HCT116 (cell line): ENCODE data around the gene LEKR1. TPM values are rescaled to one million over a fixed set of nuclear protein-coding genes. Genes with fewer than 3 reads are reported as not detected.

Experiments used
- ATAC-seq: fragments of 200-7000 bp; cut with Tn5 transposase; 2 replicates; pipeline ENCODE4 v1.9.1; 2020; ENCODE audit warnings: mild to moderate bottlenecking, moderate library complexity
- BruUV-seq: library from RNA; stranded (reverse); fragments of 400-500 nt; replicated peaks from 2 replicates; lab custom pipeline; 2021; lab: Mats Ljungman, UMichigan
- CTCF ChIA-PET: fragments of 300-600 bp; sonication (Branson Sonifier 250); formaldehyde crosslinking; loops from one replicate; lab custom pipeline; 2021; ENCODE audit warnings: antibody characterized with exemption; lab: Charles Lee
- POLR2A ChIA-PET: fragments of 300-600, 350-600 bp; sonication (Branson Sonifier 250); formaldehyde crosslinking; loops from one replicate; lab custom pipeline; 2021; ENCODE audit warnings: antibody characterized with exemption; lab: Charles Lee
- RAD21 ChIA-PET, 2 experiments: fragments of 300-600 bp; sonication (Branson Sonifier 250); formaldehyde crosslinking; loops; one replicate each; lab custom pipeline; 2023; ENCODE audit warnings: low total read pairs in 2 of 2; ENCODE audit not compliant: uncharacterized antibody in 2 of 2, unreplicated experiment in 2 of 2, low non-redundant PET in 1 of 2; lab: Charles Lee
- DNase-seq: peaks from one replicate; pipeline ENCODE4 v3.0.0-alpha.2; 2010; ENCODE audit warnings: low read depth, low spot score
- H2AFZ ChIP-seq: fragments of 200-600 bp; shearing (Covaris generic), sonication (generic); 2 replicates; pipeline ENCODE4 v1.6.1; 2017; ENCODE audit warnings: low read depth, mixed run types, mixed read lengths, antibody characterized with exemption, low read length; ENCODE audit not compliant: poor library complexity, severe bottlenecking
- H3K27ac ChIP-seq: 2 replicates; pipeline ENCODE4 v1.5.1; 2012; ENCODE audit warnings: low read depth, low read length
- H3K27me3 ChIP-seq: fragments of 200-600 bp; sonication (generic); 2 replicates; pipeline ENCODE4 v1.6.1; 2016; ENCODE audit warnings: mixed run types, low read length, mixed read lengths; ENCODE audit not compliant: insufficient read depth
- H3K36me3 ChIP-seq, 2 experiments: fragments of 200-500 bp in 1 of 2; fragments of 200-600 bp in 1 of 2; sonication (Bioruptor generic) in 1 of 2; sonication (generic) in 1 of 2; 2 replicates each; pipeline versions ENCODE4 v1.5.1 to v1.6.1; 2014 to 2016; ENCODE audit warnings: low read length in 2 of 2, inconsistent platforms in 1 of 2, mixed read lengths in 1 of 2, mixed run types in 1 of 2; ENCODE audit not compliant: insufficient read depth in 2 of 2, control insufficient read depth in 1 of 2
- H3K4me1 ChIP-seq, 2 experiments: fragments of 200-600 bp in 1 of 2; sonication (generic) in 1 of 2; 2 replicates each; pipeline versions ENCODE4 v1.5.1 to v1.6.1; 2012 to 2017; ENCODE audit warnings: low read length in 2 of 2, inconsistent platforms in 1 of 2, mild to moderate bottlenecking in 1 of 2, mixed read lengths in 1 of 2, mixed run types in 1 of 2, moderate library complexity in 1 of 2; ENCODE audit not compliant: insufficient read depth in 2 of 2, control insufficient read depth in 1 of 2
- H3K4me2 ChIP-seq: fragments of 200-600 bp; sonication (generic); 2 replicates; pipeline ENCODE4 v1.6.1; 2017; ENCODE audit warnings: mixed run types, low read length, mixed read lengths
- H3K4me3 ChIP-seq, 2 experiments: fragments of 200-600 bp in 1 of 2; sonication (generic) in 1 of 2; replicated peaks in 1 of 2; 2 replicates each; pipeline ENCODE4 v1.5.1; 2011 to 2016; ENCODE audit warnings: low read length in 2 of 2, control low read depth in 1 of 2, low read depth in 1 of 2, mild to moderate bottlenecking in 1 of 2, mixed read lengths in 1 of 2, mixed run types in 1 of 2
- H3K79me2 ChIP-seq: fragments of 200-600 bp; sonication (generic); 2 replicates; pipeline ENCODE4 v1.6.1; 2017; ENCODE audit warnings: mild to moderate bottlenecking, mixed run types, low read length, moderate library complexity, mixed read lengths; ENCODE audit not compliant: insufficient read depth
- H3K9ac ChIP-seq: fragments of 200-600 bp; sonication (generic); 2 replicates; pipeline ENCODE4 v1.6.1; 2016; ENCODE audit warnings: low read length, mixed read lengths
- H3K9me2 ChIP-seq: fragments of 200-600 bp; sonication (generic), shearing (Covaris generic); 2 replicates; pipeline ENCODE4 v1.6.1; 2017; ENCODE audit warnings: mixed run types, mild to moderate bottlenecking, moderate library complexity; ENCODE audit not compliant: insufficient read depth
- H3K9me3 ChIP-seq, 2 experiments: fragments of 200-500 bp in 1 of 2; fragments of 200-600 bp in 1 of 2; sonication (Bioruptor generic) in 1 of 2; sonication (generic) in 1 of 2; 2 replicates each; pipeline ENCODE4 v1.6.1; 2014 to 2017; ENCODE audit warnings: low read length in 2 of 2, mixed read lengths in 2 of 2, inconsistent platforms in 1 of 2, low read depth in 1 of 2, mild to moderate bottlenecking in 1 of 2, mixed run types in 1 of 2, moderate library complexity in 1 of 2; ENCODE audit not compliant: control insufficient read depth in 1 of 2, insufficient read depth in 1 of 2
- H4K20me1 ChIP-seq: fragments of 200-600 bp; sonication (generic), shearing (Covaris generic); 2 replicates; pipeline ENCODE4 v1.6.1; 2017; ENCODE audit warnings: mixed run types, mild to moderate bottlenecking, moderate library complexity; ENCODE audit not compliant: insufficient read depth
- CEBPB ChIP-seq: IDR thresholded peaks from 2 replicates; pipeline ENCODE4 v1.6.1; 2012; ENCODE audit warnings: low read depth
- EGR1 ChIP-seq: IDR thresholded peaks from 2 replicates; pipeline ENCODE4 v1.6.1; 2012; ENCODE audit warnings: low read depth
- EZH2 ChIP-seq: fragments of 200-600 bp; sonication (generic); IDR thresholded peaks from 2 replicates; pipeline ENCODE4 v1.6.1; 2017; ENCODE audit warnings: antibody characterized with exemption, mixed run types
- FOSL1 ChIP-seq: IDR thresholded peaks from 2 replicates; pipeline ENCODE4 v1.6.1; 2012; ENCODE audit warnings: low read depth
- JUND ChIP-seq: IDR thresholded peaks from 2 replicates; pipeline ENCODE4 v1.6.1; 2012
- POLR2A ChIP-seq: IDR thresholded peaks from 2 replicates; pipeline ENCODE4 v1.7.0; 2011; ENCODE audit warnings: borderline replicate concordance; ENCODE audit not compliant: insufficient read depth, insufficient read length; ENCODE audit errors: extremely low read depth
- POLR2AphosphoS5 ChIP-seq: IDR thresholded peaks from 2 replicates; pipeline ENCODE4 v1.6.1; 2011; ENCODE audit warnings: mild to moderate bottlenecking, low read depth, low read length, moderate library complexity
- RAD21 ChIP-seq: IDR thresholded peaks from 2 replicates; pipeline ENCODE4 v1.6.1; 2012; ENCODE audit warnings: low read depth, mild to moderate bottlenecking
- SIN3A ChIP-seq: IDR thresholded peaks from 2 replicates; pipeline ENCODE4 v1.6.1; 2012; ENCODE audit warnings: low read depth
- SP1 ChIP-seq: IDR thresholded peaks from 2 replicates; pipeline ENCODE4 v1.6.1; 2012; ENCODE audit warnings: low read depth
- SRF ChIP-seq: IDR thresholded peaks from 2 replicates; pipeline ENCODE4 v1.6.1; 2012; ENCODE audit warnings: low read depth
- TCF7L2 ChIP-seq: IDR thresholded peaks from 2 replicates; pipeline ENCODE4 v1.7.0; 2011; ENCODE audit warnings: borderline replicate concordance, inconsistent platforms; ENCODE audit not compliant: insufficient read depth, insufficient read length; ENCODE audit errors: extremely low read depth
- YY1 ChIP-seq: IDR thresholded peaks from 2 replicates; pipeline ENCODE4 v1.6.1; 2011; ENCODE audit warnings: low read length, low read depth, moderate library complexity, mild to moderate bottlenecking; ENCODE audit not compliant: insufficient replicate concordance; ENCODE audit errors: extremely low read depth
- ZNF274 ChIP-seq: fragments of 200-500 bp; sonication (Bioruptor generic); IDR thresholded peaks from 2 replicates; pipeline ENCODE4 v1.6.1; 2014; ENCODE audit warnings: mild to moderate bottlenecking, low read depth, low read length, inconsistent platforms
- intact Hi-C: fragments of 100-400 bp; cut with micrococcal nuclease; formaldehyde crosslinking; loops from 2 replicates; pipeline ENCODE4 v1.10.0; 2022
- total RNA-seq: library from RNA; stranded (reverse); gene quantifications from one replicate; pipeline ENCODE4 v1.2.1, GENCODE V29; 2021; ENCODE audit not compliant: unreplicated experiment
- TF ChIP-seq, protein P1 (sequence below): IDR thresholded peaks from 2 replicates; pipeline ENCODE4 v1.6.1; 2012
- TF ChIP-seq, protein P2 (sequence below): IDR thresholded peaks from 2 replicates; pipeline ENCODE4 v1.6.1; 2011; ENCODE audit warnings: mild to moderate bottlenecking, low read length, moderate library complexity; ENCODE audit not compliant: insufficient replicate concordance; ENCODE audit errors: extremely low read depth
- TF ChIP-seq, protein P3 (sequence below), 3 experiments: fragments of 200-600 bp in 1 of 3; sonication (generic) in 1 of 3; IDR thresholded peaks in 2 of 3; conservative IDR thresholded peaks in 1 of 3; 2 replicates each; pipeline ENCODE4 v1.5.1; 2012 to 2017; ENCODE audit warnings: low read depth in 2 of 3, low read length in 2 of 3, antibody characterized with exemption in 1 of 3, borderline replicate concordance in 1 of 3, control low read depth in 1 of 3, mild to moderate bottlenecking in 1 of 3, mixed read lengths in 1 of 3, mixed run types in 1 of 3, moderate library complexity in 1 of 3; ENCODE audit not compliant: insufficient read depth in 1 of 3
- TF ChIP-seq, protein P4 (sequence below): IDR thresholded peaks from 2 replicates; pipeline ENCODE4 v1.6.1; 2012

Gene LEKR1
- total RNA-seq, 1 experiment from 2014 or later: 2.1 TPM

DNA sequence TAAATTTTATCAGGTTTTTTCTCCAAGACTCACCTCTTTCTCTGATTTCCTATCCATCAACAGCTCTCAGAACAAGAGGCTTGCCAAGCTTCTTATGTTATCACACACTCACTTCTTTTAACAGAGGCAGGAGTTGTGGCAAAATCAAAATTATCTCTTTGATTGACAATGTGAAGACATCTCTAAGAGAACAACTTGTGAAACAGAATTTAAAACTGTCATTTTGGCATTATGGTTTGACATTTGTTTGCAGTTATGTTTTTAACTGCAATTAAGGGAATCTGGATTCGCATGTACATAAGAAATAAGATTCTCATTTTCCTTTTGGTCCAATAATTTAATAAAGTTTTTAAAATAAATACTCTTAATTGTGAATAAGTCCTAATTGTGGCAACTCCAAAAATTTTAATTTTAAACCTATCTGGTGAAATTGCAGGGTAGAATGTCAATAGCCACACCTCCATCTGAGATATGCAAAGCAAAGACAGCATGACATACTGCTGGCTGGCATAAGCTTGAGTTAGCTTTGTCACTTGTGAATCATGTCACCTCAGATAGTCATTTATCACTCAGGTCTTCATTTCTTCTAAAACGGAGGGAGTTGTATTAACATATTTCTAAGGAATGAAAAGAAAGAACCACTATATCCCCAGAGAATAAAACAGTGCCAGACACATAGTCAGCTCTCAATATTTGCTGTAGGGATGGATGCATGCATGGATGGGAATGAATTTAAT, 175.2 kb downstream of the LEKR1 start (continued):
- TF ChIP-seq JUND: no peak
- no peak for TF ChIP-seq RAD21
- no peak for TF ChIP-seq CEBPB
- TF ChIP-seq SIN3A: no peak
- TF ChIP-seq SRF: no peak
- TF ChIP-seq ZNF274: no peak
- TF ChIP-seq, protein P1, sequence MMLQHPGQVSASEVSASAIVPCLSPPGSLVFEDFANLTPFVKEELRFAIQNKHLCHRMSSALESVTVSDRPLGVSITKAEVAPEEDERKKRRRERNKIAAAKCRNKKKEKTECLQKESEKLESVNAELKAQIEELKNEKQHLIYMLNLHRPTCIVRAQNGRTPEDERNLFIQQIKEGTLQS: no peak
- no peak for TF ChIP-seq TCF7L2
- no peak for TF ChIP-seq EGR1
- no peak for TF ChIP-seq YY1

DNA sequence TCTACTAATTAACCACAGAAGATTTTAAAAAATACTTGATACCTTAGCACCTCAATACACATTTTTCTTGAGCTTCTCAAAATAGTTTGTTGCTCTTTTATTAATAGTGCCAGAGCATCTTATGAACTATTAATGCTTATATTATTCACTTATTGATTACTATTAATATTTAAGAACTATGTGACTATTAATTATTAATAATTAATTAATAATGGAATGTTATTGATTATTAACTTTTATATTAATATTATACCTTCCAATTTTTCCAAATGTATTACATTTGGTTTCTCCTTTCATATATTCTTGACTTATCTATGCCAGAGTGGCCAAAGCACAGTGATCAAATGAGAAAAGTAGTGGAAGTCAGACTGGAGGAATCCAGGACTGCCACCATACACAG, 195.5 kb downstream of the LEKR1 start:
- Histone ChIP-seq H4K20me1 (no peaks in the 10 kb centered on the region), H3K4me3 (no peak overlapping the region), H3K27me3 (no peaks in the 10 kb centered on the region), H3K9ac (no peak overlapping the region), H3K9me2 (no peaks in the 10 kb centered on the region), H3K27ac (no peak overlapping the region), H3K4me2 (no peak overlapping the region), H3K4me1 (no peaks in the 10 kb centered on the region), H3K79me2 (no peaks in the 10 kb centered on the region), H3K9me3 (no peaks in the 10 kb centered on the region), H2AFZ (no peak overlapping the region), H3K36me3 (no peaks in the 10 kb centered on the region)
- ATAC-seq (no peak), DNase-seq (no peak)
- CTCF ChIA-PET: no interaction called here
- RAD21 ChIA-PET: no interaction called here
- POLR2A ChIA-PET: no interaction called here
- no TSS peak for BruUV-seq
- intact Hi-C loops: no loop called here
- no peak for TF ChIP-seq ZNF274
- TF ChIP-seq, protein P2, sequence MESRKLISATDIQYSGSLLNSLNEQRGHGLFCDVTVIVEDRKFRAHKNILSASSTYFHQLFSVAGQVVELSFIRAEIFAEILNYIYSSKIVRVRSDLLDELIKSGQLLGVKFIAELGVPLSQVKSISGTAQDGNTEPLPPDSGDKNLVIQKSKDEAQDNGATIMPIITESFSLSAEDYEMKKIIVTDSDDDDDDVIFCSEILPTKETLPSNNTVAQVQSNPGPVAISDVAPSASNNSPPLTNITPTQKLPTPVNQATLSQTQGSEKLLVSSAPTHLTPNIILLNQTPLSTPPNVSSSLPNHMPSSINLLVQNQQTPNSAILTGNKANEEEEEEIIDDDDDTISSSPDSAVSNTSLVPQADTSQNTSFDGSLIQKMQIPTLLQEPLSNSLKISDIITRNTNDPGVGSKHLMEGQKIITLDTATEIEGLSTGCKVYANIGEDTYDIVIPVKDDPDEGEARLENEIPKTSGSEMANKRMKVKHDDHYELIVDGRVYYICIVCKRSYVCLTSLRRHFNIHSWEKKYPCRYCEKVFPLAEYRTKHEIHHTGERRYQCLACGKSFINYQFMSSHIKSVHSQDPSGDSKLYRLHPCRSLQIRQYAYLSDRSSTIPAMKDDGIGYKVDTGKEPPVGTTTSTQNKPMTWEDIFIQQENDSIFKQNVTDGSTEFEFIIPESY: no peak
- TF ChIP-seq JUND: no peak
- no peak for TF ChIP-seq POLR2A
- TF ChIP-seq FOSL1: no peak
- TF ChIP-seq POLR2AphosphoS5: no peak
- TF ChIP-seq, protein P3, sequence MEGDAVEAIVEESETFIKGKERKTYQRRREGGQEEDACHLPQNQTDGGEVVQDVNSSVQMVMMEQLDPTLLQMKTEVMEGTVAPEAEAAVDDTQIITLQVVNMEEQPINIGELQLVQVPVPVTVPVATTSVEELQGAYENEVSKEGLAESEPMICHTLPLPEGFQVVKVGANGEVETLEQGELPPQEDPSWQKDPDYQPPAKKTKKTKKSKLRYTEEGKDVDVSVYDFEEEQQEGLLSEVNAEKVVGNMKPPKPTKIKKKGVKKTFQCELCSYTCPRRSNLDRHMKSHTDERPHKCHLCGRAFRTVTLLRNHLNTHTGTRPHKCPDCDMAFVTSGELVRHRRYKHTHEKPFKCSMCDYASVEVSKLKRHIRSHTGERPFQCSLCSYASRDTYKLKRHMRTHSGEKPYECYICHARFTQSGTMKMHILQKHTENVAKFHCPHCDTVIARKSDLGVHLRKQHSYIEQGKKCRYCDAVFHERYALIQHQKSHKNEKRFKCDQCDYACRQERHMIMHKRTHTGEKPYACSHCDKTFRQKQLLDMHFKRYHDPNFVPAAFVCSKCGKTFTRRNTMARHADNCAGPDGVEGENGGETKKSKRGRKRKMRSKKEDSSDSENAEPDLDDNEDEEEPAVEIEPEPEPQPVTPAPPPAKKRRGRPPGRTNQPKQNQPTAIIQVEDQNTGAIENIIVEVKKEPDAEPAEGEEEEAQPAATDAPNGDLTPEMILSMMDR (IDR thresholded peaks at IDR 0.05 in 2 of 3, conservative IDR thresholded peaks at IDR 0.05 in 1 of 3; ENCODE audit: borderline replicate concordance in 1 of 3, insufficient read depth in 1 of 3, low read depth in 2 of 3, low read length in 2 of 3): no peak
- TF ChIP-seq RAD21: no peak
- no peak for TF ChIP-seq EZH2
- TF ChIP-seq SP1: no peak
- TF ChIP-seq, protein P4, sequence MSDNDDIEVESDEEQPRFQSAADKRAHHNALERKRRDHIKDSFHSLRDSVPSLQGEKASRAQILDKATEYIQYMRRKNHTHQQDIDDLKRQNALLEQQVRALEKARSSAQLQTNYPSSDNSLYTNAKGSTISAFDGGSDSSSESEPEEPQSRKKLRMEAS: no peak
